ENCODE results near the gene GALP. TPM values are rescaled to one million over a fixed set of nuclear protein-coding genes. Genes with fewer than 3 reads are reported as not detected.

GALP gene
- total and polyA plus RNA-seq, 2 donors (not counting 3 experiments of a cell fraction or from before 2014, with no cell fraction given): not detected

GRCh38 chr19:56131651-56132050 is 44.2 kb upstream of the GALP start:
- Histone ChIP-seq H3K9me1 (replicated peaks; ENCODE audit: control insufficient read depth, extremely low read depth, insufficient read depth, low read length) (no peaks in the 10 kb centered on the region), H3K27ac (ENCODE audit: insufficient read depth, low read depth, low read length) (no peak overlapping the region), H2AFZ (ENCODE audit: low read depth, low read length) (no peak overlapping the region), H3K4me1 (ENCODE audit: control insufficient read depth, extremely low read depth, insufficient read depth, low read length) (no peaks in the 10 kb centered on the region), H3K4me3 (replicated peaks in 1 of 3; ENCODE audit: insufficient read depth in 1 of 3, low read depth in 1 of 3, low read length in 3 of 3) (no peak overlapping the region), H3K79me2 (ENCODE audit: control insufficient read depth, insufficient read depth, low read length) (no peaks in the 10 kb centered on the region), H3K36me3 (ENCODE audit: control insufficient read depth in 2 of 2, extremely low read depth in 1 of 2, insufficient read depth in 2 of 2, low read length in 2 of 2) (no peaks in the 10 kb centered on the region), H4K20me1 (replicated peaks; ENCODE audit: control insufficient read depth, extremely low read depth, insufficient read depth, low read length) (no peaks in the 10 kb centered on the region), H3K9ac (replicated peaks; ENCODE audit: extremely low read depth, insufficient read depth, low read length) (no peak overlapping the region), H3K9me3 (replicated peaks; ENCODE audit: control insufficient read depth, insufficient read depth, low read length) (no peaks in the 10 kb centered on the region), H3K27me3 (ENCODE audit: control insufficient read depth in 2 of 2, insufficient read depth in 2 of 2, low read length in 2 of 2) (no peaks in the 10 kb centered on the region), H3K4me2 (ENCODE audit: insufficient read depth, low read length) (no peak overlapping the region)
- TF ChIP-seq FOS (IDR thresholded peaks at IDR 0.05; ENCODE audit: borderline replicate concordance, insufficient read depth, low read length): no peak
- TF ChIP-seq POLR2A (IDR thresholded peaks at IDR 0.05; ENCODE audit: low read depth, low read length): no peak
- TF ChIP-seq JUN (IDR thresholded peaks at IDR 0.05; ENCODE audit: borderline replicate concordance, insufficient read depth, insufficient read length, low read depth): no peak
- TF ChIP-seq EZH2 (IDR thresholded peaks at IDR 0.05; ENCODE audit: borderline replicate concordance, low read depth, low read length, severe bottlenecking): no peak
- no peak for TF ChIP-seq GATA2 (IDR thresholded peaks at IDR 0.05; ENCODE audit: insufficient read depth, insufficient read length, low read depth, low read length)
- TF ChIP-seq MYC (IDR thresholded peaks at IDR 0.05; ENCODE audit: low read depth, low read length): no peak
- no peak for TF ChIP-seq MAX (IDR thresholded peaks at IDR 0.05; ENCODE audit: insufficient read depth, insufficient read length)
- TF ChIP-seq POLR2AphosphoS5 (IDR thresholded peaks at IDR 0.05; ENCODE audit: insufficient read depth, low read depth, low read length): no peak
- TF ChIP-seq CTCF (IDR thresholded peaks at IDR 0.05; ENCODE audit: extremely low read depth in 1 of 2, insufficient read depth in 1 of 2, low read depth in 1 of 2, low read length in 2 of 2): no peak
- FAIRE-seq: no peak
- dilution Hi-C loops (cut with MboI; ENCODE audit: extremely low pct_ligation_motif_present, low sequenced_read_pairs): no loop called here
- intact Hi-C loops (cut with micrococcal nuclease): no loop called here
- CTCF ChIA-PET: interaction anchor here (0.9 kb wide), 1 partner anchor 9 kb away, joined by 3 read pairs; the partner anchor contains the start of gene ZNF444
- POLR2A ChIA-PET: no interaction called here
- no TSS peak for BruUV-seq (replicated peaks)
- no peak for DNase-seq (ENCODE audit: low read depth, low spot score)
